HG02678 (cell line): ENCODE results near the gene RGS13.

Source experiments
- ATAC-seq: cut with Tn5 transposase; IDR thresholded peaks from one replicate; pipeline ENCODE4 v1.9.1; 2021; ENCODE audit warnings: mild to moderate bottlenecking, moderate library complexity; ENCODE audit not compliant: unreplicated experiment

RGS13 gene

GRCh38 chr1:192635939-192636338 lies at the start of gene RGS13:
Gene RGS13, plus strand, starts transcription at chr1:192636147. Its CDS starts 8,188 bp downstream, at chr1:192644335.
- ATAC-seq, result no peak

- no peak for ATAC-seq
These were observed 48.3 kb upstream of the RGS13 start for GRCh38 chr1:192587386-192588266.

- no peak for ATAC-seq
These were observed 47.4 kb upstream of the RGS13 start for GRCh38 chr1:192588546-192588945.

- no peak for ATAC-seq
These were observed 46.1 kb upstream of the RGS13 start for GRCh38 chr1:192589813-192590212.

- ATAC-seq, result peak; percentile 42
These were observed 43.4 kb upstream of the RGS13 start for GRCh38 chr1:192592517-192592916.

GRCh38 chr1:192592981-192593708 lies 42.8 kb upstream of the RGS13 start:
- no peak for ATAC-seq

- ATAC-seq, result no peak
These were observed 40.6 kb upstream of the RGS13 start for GRCh38 chr1:192595299-192595698.

GRCh38 chr1:192598589-192598988 lies 37.4 kb upstream of the RGS13 start:
- ATAC-seq, result no peak

GRCh38 chr1:192600275-192600674 lies 35.7 kb upstream of the RGS13 start:
- no peak for ATAC-seq

GRCh38 chr1:192601143-192601542 lies 34.8 kb upstream of the RGS13 start:
- ATAC-seq, result peak; percentile 53

- peak; percentile 42 for ATAC-seq
These were observed 34.4 kb upstream of the RGS13 start for GRCh38 chr1:192601567-192601966.

- peak; percentile 37 for ATAC-seq
These were observed 33.2 kb upstream of the RGS13 start for GRCh38 chr1:192602757-192603156.

GRCh38 chr1:192603218-192603787 lies 32.6 kb upstream of the RGS13 start:
- no peak for ATAC-seq

- peak; percentile 34 for ATAC-seq
These were observed 30.8 kb upstream of the RGS13 start for GRCh38 chr1:192604979-192605620.

- no peak for ATAC-seq
These were observed 27.3 kb upstream of the RGS13 start for GRCh38 chr1:192608671-192609070.

- peak; percentile 97 for ATAC-seq
These were observed 26.6 kb upstream of the RGS13 start for GRCh38 chr1:192609110-192610079.

- ATAC-seq, result no peak
These were observed 25.6 kb upstream of the RGS13 start for GRCh38 chr1:192610112-192610889.

- ATAC-seq, result peak; percentile 77
These were observed 20.9 kb upstream of the RGS13 start for GRCh38 chr1:192615055-192615454.

- ATAC-seq, result no peak
These were observed 15.8 kb upstream of the RGS13 start for GRCh38 chr1:192620071-192620635.
